ENCODE measurements around the gene C16orf92. TPM values are rescaled to one million over a fixed set of nuclear protein-coding genes. Genes with fewer than 3 reads are reported as not detected.

Gene C16orf92
- total and polyA plus RNA-seq, 2 of the 13 experiments (the other 11 are each of a cell fraction or from before 2014, with no cell fraction given), result not detected

DNA sequence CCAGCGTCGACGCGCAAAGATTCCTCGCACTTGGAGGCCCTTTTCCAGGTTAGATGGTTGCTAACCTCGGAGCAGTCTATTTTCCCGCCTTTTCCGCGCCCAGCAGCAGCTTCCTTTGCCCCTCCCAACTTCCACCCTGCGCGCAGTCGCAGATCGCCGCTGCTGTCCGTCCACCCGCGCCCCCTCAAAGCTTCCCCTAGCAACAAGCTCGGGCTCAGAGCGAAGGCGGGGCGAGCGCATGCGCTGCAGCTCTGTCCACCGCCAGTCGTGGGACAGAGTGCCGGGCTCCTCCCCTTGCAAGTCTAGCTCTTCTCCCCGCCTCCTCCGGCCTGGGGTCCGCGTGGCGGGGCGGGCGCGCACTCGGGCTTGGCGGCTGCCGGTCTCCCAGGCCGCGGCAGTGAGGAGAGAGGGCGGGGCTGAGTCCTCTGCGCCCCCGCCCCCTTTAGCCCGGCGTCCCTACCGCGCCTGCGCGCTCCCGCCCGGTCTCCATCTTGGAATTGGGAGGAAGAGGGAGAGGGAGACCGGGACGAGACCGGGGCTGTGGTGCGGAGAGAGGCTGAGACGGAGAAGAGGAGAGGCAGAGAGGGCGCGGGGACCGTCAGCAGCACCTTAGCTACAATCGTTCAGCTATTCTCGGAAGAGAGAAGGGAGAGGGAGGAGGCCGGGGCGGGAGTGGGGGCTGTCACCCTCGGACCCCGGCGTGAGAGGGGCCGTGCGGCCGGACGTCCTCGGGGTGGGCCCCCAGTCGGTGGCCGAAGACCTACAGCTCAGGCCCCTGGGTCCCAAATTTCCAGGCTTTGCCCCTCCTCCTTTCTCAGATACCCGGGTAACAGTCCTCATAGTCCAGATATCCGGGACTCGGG lies 49.4 kb upstream of the C16orf92 start, which contains the start of gene TAOK2 (continued):
- TF ChIP-seq KDM5A (IDR thresholded peaks at IDR 0.05; ENCODE audit: borderline replicate concordance, low read length), result peak; percentile 56; the same call in 1 of the 2 replicates
- TF ChIP-seq, protein P1, sequence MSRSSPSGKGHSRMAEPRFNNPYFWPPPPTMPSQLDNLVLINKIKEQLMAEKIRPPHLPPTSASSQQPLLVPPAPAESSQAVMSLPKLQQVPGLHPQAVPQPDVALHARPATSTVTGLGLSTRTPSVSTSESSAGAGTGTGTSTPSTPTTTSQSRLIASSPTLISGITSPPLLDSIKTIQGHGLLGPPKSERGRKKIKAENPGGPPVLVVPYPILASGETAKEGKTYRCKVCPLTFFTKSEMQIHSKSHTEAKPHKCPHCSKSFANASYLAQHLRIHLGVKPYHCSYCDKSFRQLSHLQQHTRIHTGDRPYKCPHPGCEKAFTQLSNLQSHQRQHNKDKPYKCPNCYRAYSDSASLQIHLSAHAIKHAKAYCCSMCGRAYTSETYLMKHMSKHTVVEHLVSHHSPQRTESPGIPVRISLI (CRISPR knock-in tag; IDR thresholded peaks at IDR 0.05; ENCODE audit: borderline replicate concordance), result no peak
- TF ChIP-seq ZNF878 (CRISPR knock-in tag; IDR thresholded peaks at IDR 0.05), result peak; percentile 96
- peak; percentile 75 for TF ChIP-seq ZNF710 (CRISPR knock-in tag; IDR thresholded peaks at IDR 0.05; ENCODE audit: borderline replicate concordance)
- TF ChIP-seq ZNF513 (CRISPR knock-in tag; conservative IDR thresholded peaks at IDR 0.05), result peak; percentile 62; the same call in 1 of the 2 replicates
- peak; percentile 45; the same call in 1 of the 2 replicates for TF ChIP-seq RXRA (CRISPR knock-in tag; IDR thresholded peaks at IDR 0.05)
- TF ChIP-seq ZNF766 (CRISPR knock-in tag; IDR thresholded peaks at IDR 0.05; ENCODE audit: borderline replicate concordance), result peak; percentile 79; the same call in 1 of the 2 replicates
- no peak for TF ChIP-seq ZNF10 (CRISPR knock-in tag; IDR thresholded peaks at IDR 0.05; ENCODE audit: borderline replicate concordance, low read depth)
- TF ChIP-seq ATF1 (CRISPR knock-in tag; IDR thresholded peaks at IDR 0.05), result no peak
- peak; percentile 86 for TF ChIP-seq DMAP1 (CRISPR knock-in tag; IDR thresholded peaks at IDR 0.05)
- no peak for TF ChIP-seq ZFYVE20 (CRISPR knock-in tag; IDR thresholded peaks at IDR 0.05; ENCODE audit: borderline replicate concordance, low read depth)
- TF ChIP-seq ZNF577 (CRISPR knock-in tag; IDR thresholded peaks at IDR 0.05; ENCODE audit: borderline replicate concordance, low read depth), result no peak
- peak; percentile 90; the same call in 1 of the 2 replicates for TF ChIP-seq BRCA1 (CRISPR knock-in tag; IDR thresholded peaks at IDR 0.05)
- TF ChIP-seq, protein P2, sequence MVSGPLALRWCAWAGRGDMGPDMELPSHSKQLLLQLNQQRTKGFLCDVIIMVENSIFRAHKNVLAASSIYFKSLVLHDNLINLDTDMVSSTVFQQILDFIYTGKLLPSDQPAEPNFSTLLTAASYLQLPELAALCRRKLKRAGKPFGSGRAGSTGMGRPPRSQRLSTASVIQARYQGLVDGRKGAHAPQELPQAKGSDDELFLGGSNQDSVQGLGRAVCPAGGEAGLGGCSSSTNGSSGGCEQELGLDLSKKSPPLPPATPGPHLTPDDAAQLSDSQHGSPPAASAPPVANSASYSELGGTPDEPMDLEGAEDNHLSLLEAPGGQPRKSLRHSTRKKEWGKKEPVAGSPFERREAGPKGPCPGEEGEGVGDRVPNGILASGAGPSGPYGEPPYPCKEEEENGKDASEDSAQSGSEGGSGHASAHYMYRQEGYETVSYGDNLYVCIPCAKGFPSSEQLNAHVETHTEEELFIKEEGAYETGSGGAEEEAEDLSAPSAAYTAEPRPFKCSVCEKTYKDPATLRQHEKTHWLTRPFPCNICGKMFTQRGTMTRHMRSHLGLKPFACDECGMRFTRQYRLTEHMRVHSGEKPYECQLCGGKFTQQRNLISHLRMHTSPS (CRISPR knock-in tag; IDR thresholded peaks at IDR 0.05; ENCODE audit: low read depth), result no peak
- TF ChIP-seq MAFF (IDR thresholded peaks at IDR 0.05; ENCODE audit: low read depth, low read length), result no peak
- TF ChIP-seq ZNF547 (CRISPR knock-in tag; IDR thresholded peaks at IDR 0.05), result peak; percentile 84
- TF ChIP-seq SMARCE1 (IDR thresholded peaks at IDR 0.05; ENCODE audit: borderline replicate concordance), result no peak
- no peak for TF ChIP-seq PCBP1 (IDR thresholded peaks at IDR 0.05; ENCODE audit: borderline replicate concordance, low read depth, low read length)
- TF ChIP-seq EED (CRISPR knock-in tag; IDR thresholded peaks at IDR 0.05), result peak; percentile 1; the same call in 1 of the 2 replicates
- TF ChIP-seq KLF12 (CRISPR knock-in tag; IDR thresholded peaks at IDR 0.05; ENCODE audit: borderline replicate concordance), result peak; percentile 96
- peak; percentile 75 for TF ChIP-seq POGZ (CRISPR knock-in tag; IDR thresholded peaks at IDR 0.05)
- TF ChIP-seq RAD21 (CRISPR knock-in tag; IDR thresholded peaks at IDR 0.05), result peak; percentile 5
- TF ChIP-seq FOXP1 (IDR thresholded peaks at IDR 0.05), result no peak
- no peak for TF ChIP-seq FOXP1 (CRISPR knock-in tag; IDR thresholded peaks at IDR 0.05)
